ENCODE data around the gene APLN.

Gene APLN

GRCh38 chrX:129654652-129655546 lies at the start of gene APLN:
Gene APLN, minus strand, starts transcription at chrX:129654956. Its CDS starts 326 bp downstream, at chrX:129654630.
- DNase-seq (ENCODE audit: low read depth in 2 of 2), result no peak

GRCh38 chrX:129704491-129704890 lies 49.7 kb upstream of the APLN start:
- DNase-seq (ENCODE audit: low read depth in 2 of 2), result no peak

- DNase-seq (ENCODE audit: low read depth in 2 of 2), result peak; percentile 62 to 63
Measured at GRCh38 chrX:129701624-129702069, 46.9 kb upstream of the APLN start.

GRCh38 chrX:129700536-129700935 lies 45.8 kb upstream of the APLN start:
- no peak for DNase-seq (ENCODE audit: low read depth in 2 of 2)

- no peak for DNase-seq (ENCODE audit: low read depth in 2 of 2)
Measured at GRCh38 chrX:129698150-129698549, 43.4 kb upstream of the APLN start.

GRCh38 chrX:129697204-129697829 lies 42.6 kb upstream of the APLN start:
- DNase-seq (ENCODE audit: low read depth in 2 of 2), result no peak

- no peak for DNase-seq (ENCODE audit: low read depth in 2 of 2)
Measured at GRCh38 chrX:129696463-129697155, 41.9 kb upstream of the APLN start.

GRCh38 chrX:129695937-129696336 lies 41.2 kb upstream of the APLN start:
- DNase-seq (ENCODE audit: low read depth in 2 of 2), result no peak

GRCh38 chrX:129695535-129695934 lies 40.8 kb upstream of the APLN start:
- DNase-seq (ENCODE audit: low read depth in 2 of 2), result no peak

GRCh38 chrX:129694805-129695204 lies 40.0 kb upstream of the APLN start:
- no peak for DNase-seq (ENCODE audit: low read depth in 2 of 2)

GRCh38 chrX:129693354-129693753 lies 38.6 kb upstream of the APLN start:
- DNase-seq (ENCODE audit: low read depth in 2 of 2), result no peak

- DNase-seq (ENCODE audit: low read depth in 2 of 2), result peak; percentile 45 to 51
Measured at GRCh38 chrX:129690435-129690834, 35.7 kb upstream of the APLN start.

GRCh38 chrX:129689796-129690195 lies 35.0 kb upstream of the APLN start:
- DNase-seq (ENCODE audit: low read depth in 2 of 2), result no peak

- DNase-seq (ENCODE audit: low read depth in 2 of 2), result no peak
Measured at GRCh38 chrX:129688097-129688496, 33.3 kb upstream of the APLN start.

GRCh38 chrX:129686422-129686948 lies 31.7 kb upstream of the APLN start:
- DNase-seq (ENCODE audit: low read depth in 2 of 2), result peak in 1 of 2 experiments; percentile 18

GRCh38 chrX:129682979-129683378 lies 28.2 kb upstream of the APLN start:
- DNase-seq (ENCODE audit: low read depth in 2 of 2), result no peak

GRCh38 chrX:129679901-129680300 lies 25.1 kb upstream of the APLN start:
- DNase-seq (ENCODE audit: low read depth in 2 of 2), result no peak

GRCh38 chrX:129678614-129679195 lies 23.9 kb upstream of the APLN start:
- DNase-seq (ENCODE audit: low read depth in 2 of 2), result no peak

- no peak for DNase-seq (ENCODE audit: low read depth in 2 of 2)
Measured at GRCh38 chrX:129667412-129667811, 12.7 kb upstream of the APLN start.

- DNase-seq (ENCODE audit: low read depth in 2 of 2), result peak; percentile 58 to 64
Measured at GRCh38 chrX:129665916-129666644, 11.3 kb upstream of the APLN start.

- DNase-seq (ENCODE audit: low read depth in 2 of 2), result peak; percentile 27 to 31
Measured at GRCh38 chrX:129663171-129663570, 8.4 kb upstream of the APLN start.

Measured in fibroblast of skin of left biceps (primary cell).